H9 (cell line): Measurements from ENCODE around the gene RNF17. TPM values are rescaled to one million over a fixed set of nuclear protein-coding genes. Genes with fewer than 3 reads are reported as not detected.

ENCODE experiments used
- DNase-seq: peaks from one replicate; pipeline ENCODE4 v3.0.0-alpha.2; 2017
- H2AFZ ChIP-seq: one replicate; pipeline ENCODE4 v1.6.1; 2013; ENCODE audit warnings: mild to moderate bottlenecking, low read length, control low read depth, moderate library complexity
- H2AK5ac ChIP-seq: 2 replicates; pipeline ENCODE4 v1.6.1; 2013; ENCODE audit warnings: low read length, control low read depth, mixed read lengths; ENCODE audit not compliant: insufficient read length
- H2BK120ac ChIP-seq: one replicate; pipeline ENCODE4 v1.6.1; 2013; ENCODE audit warnings: low read depth, mild to moderate bottlenecking, low read length, control low read depth, inconsistent platforms; ENCODE audit not compliant: poor library complexity, severe bottlenecking
- H2BK12ac ChIP-seq: 2 replicates; pipeline ENCODE4 v1.6.1; 2013; ENCODE audit warnings: low read length, control low read depth, mixed read lengths, low read depth; ENCODE audit not compliant: insufficient read length
- H2BK15ac ChIP-seq: 2 replicates; pipeline ENCODE4 v1.6.1; 2013; ENCODE audit warnings: low read depth, low read length, control low read depth
- H2BK20ac ChIP-seq: one replicate; pipeline ENCODE4 v1.6.1; 2013; ENCODE audit warnings: low read depth, mild to moderate bottlenecking, low read length, control low read depth, inconsistent platforms; ENCODE audit not compliant: poor library complexity, severe bottlenecking
- H2BK5ac ChIP-seq: 2 replicates; pipeline ENCODE4 v1.6.1; 2013; ENCODE audit warnings: low read length, control low read depth, mixed read lengths; ENCODE audit not compliant: insufficient read length
- H3K14ac ChIP-seq: 2 replicates; pipeline ENCODE4 v1.6.1; 2013; ENCODE audit warnings: low read length, control low read depth; ENCODE audit not compliant: insufficient read depth
- H3K18ac ChIP-seq: 2 replicates; pipeline ENCODE4 v1.6.1; 2013; ENCODE audit warnings: low read depth, mild to moderate bottlenecking, mixed read lengths, low read length, control low read depth; ENCODE audit not compliant: insufficient read length
- H3K23ac ChIP-seq: 2 replicates; pipeline ENCODE4 v1.6.1; 2013; ENCODE audit warnings: low read length, control low read depth, mixed read lengths, low read depth; ENCODE audit not compliant: insufficient read length
- H3K23me2 ChIP-seq: 2 replicates; pipeline ENCODE4 v1.6.1; 2013; ENCODE audit warnings: low read depth, mild to moderate bottlenecking, mixed read lengths, low read length, control low read depth; ENCODE audit not compliant: insufficient read length, poor library complexity, severe bottlenecking
- H3K27ac ChIP-seq: 2 replicates; pipeline ENCODE4 v1.5.1; 2013; ENCODE audit warnings: low read length, control low read depth, mixed read lengths, low read depth; ENCODE audit not compliant: insufficient read length
- H3K27me3 ChIP-seq: 2 replicates; pipeline ENCODE4 v1.6.1; 2013; ENCODE audit warnings: low read length, control low read depth, inconsistent platforms; ENCODE audit not compliant: insufficient read depth
- H3K4ac ChIP-seq: 2 replicates; pipeline ENCODE4 v1.6.1; 2013; ENCODE audit warnings: low read depth, mild to moderate bottlenecking, control low read depth, inconsistent platforms, low read length, moderate library complexity
- H3K4me1 ChIP-seq: 2 replicates; pipeline ENCODE4 v1.6.1; 2013; ENCODE audit warnings: low read length, control low read depth, inconsistent platforms; ENCODE audit not compliant: insufficient read depth
- H3K4me2 ChIP-seq: 2 replicates; pipeline ENCODE4 v1.6.1; 2013; ENCODE audit warnings: low read length, control low read depth, mixed read lengths; ENCODE audit not compliant: insufficient read length, insufficient read depth
- H3K56ac ChIP-seq: 2 replicates; pipeline ENCODE4 v1.6.1; 2013; ENCODE audit warnings: low read depth, mild to moderate bottlenecking, mixed read lengths, low read length, control low read depth; ENCODE audit not compliant: insufficient read length
- H3K79me1 ChIP-seq: 2 replicates; pipeline ENCODE4 v1.6.1; 2013; ENCODE audit warnings: low read depth, mild to moderate bottlenecking, moderate library complexity, low read length, control low read depth, inconsistent platforms; ENCODE audit not compliant: insufficient read depth, poor library complexity, severe bottlenecking
- H3K79me2 ChIP-seq: 2 replicates; pipeline ENCODE4 v1.6.1; 2013; ENCODE audit warnings: low read length, control low read depth, inconsistent platforms; ENCODE audit not compliant: insufficient read depth
- H3K9ac ChIP-seq: 2 replicates; pipeline ENCODE4 v1.6.1; 2013; ENCODE audit warnings: low read length, control low read depth, mixed read lengths; ENCODE audit not compliant: insufficient read length; ENCODE audit errors: extremely low read depth
- H3K9me3 ChIP-seq: one replicate; pipeline ENCODE4 v1.6.1; 2013; ENCODE audit warnings: low read depth, low read length, inconsistent platforms; ENCODE audit not compliant: control insufficient read depth
- H3T11ph ChIP-seq: one replicate; pipeline ENCODE4 v1.6.1; 2013; ENCODE audit warnings: mild to moderate bottlenecking, low read length, control low read depth, inconsistent platforms
- H4K20me1 ChIP-seq: one replicate; pipeline ENCODE4 v1.6.1; 2013; ENCODE audit not compliant: control insufficient read depth, insufficient read length, insufficient read depth
- H4K5ac ChIP-seq: 2 replicates; pipeline ENCODE4 v1.6.1; 2013; ENCODE audit warnings: low read depth, mild to moderate bottlenecking, mixed read lengths, low read length, control low read depth; ENCODE audit not compliant: insufficient read length
- H4K8ac ChIP-seq: replicated peaks from 2 replicates; pipeline ENCODE4 v1.6.1; 2013; ENCODE audit warnings: low read length, control low read depth, mixed read lengths, low read depth; ENCODE audit not compliant: insufficient read length
- H4K91ac ChIP-seq: 2 replicates; pipeline ENCODE4 v1.6.1; 2013; ENCODE audit warnings: low read depth, mild to moderate bottlenecking, moderate library complexity, mixed read lengths, low read length, control low read depth; ENCODE audit not compliant: insufficient read length
- H3K27ac Mint-ChIP-seq, 3 experiments: 2 replicates in 2 of 3; 3 replicates in 1 of 3; pipeline ENCODE4 v1.8.0; 2020 to 2021; ENCODE audit warnings: mixed read lengths in 3 of 3, mild to moderate bottlenecking in 1 of 3, moderate library complexity in 1 of 3
- H3K27me3 Mint-ChIP-seq: 2 replicates; pipeline ENCODE4 v1.8.0; 2021; ENCODE audit warnings: low read depth, mild to moderate bottlenecking, moderate library complexity, mixed read lengths
- H3K36me3 Mint-ChIP-seq, 3 experiments: 2 replicates in 2 of 3; 3 replicates in 1 of 3; pipeline ENCODE4 v1.8.0; 2020 to 2021; ENCODE audit warnings: low read depth in 3 of 3, mixed read lengths in 3 of 3; ENCODE audit not compliant: insufficient read depth in 1 of 3
- H3K4me1 Mint-ChIP-seq, 2 experiments: 2 replicates each; pipeline ENCODE4 v1.8.0; 2020; ENCODE audit warnings: mixed read lengths in 2 of 2
- H3K4me3 Mint-ChIP-seq, 2 experiments: 2 replicates in 1 of 2; 3 replicates in 1 of 2; pipeline ENCODE4 v1.8.0; 2020 to 2021; ENCODE audit warnings: mild to moderate bottlenecking in 2 of 2, mixed read lengths in 2 of 2, moderate library complexity in 1 of 2
- H3K9me3 Mint-ChIP-seq, 2 experiments: 2 replicates in 1 of 2; 3 replicates in 1 of 2; pipeline ENCODE4 v1.8.0; 2020; ENCODE audit warnings: mild to moderate bottlenecking in 2 of 2, mixed read lengths in 2 of 2, moderate library complexity in 1 of 2
- WGBS: extraction: QIAGEN DNeasy Blood & Tissue Kit; methylation state at CpG from one replicate; pipeline ENCODE4 v1.1.7; 2013; ENCODE audit warnings: missing lambda C conversion rate, low lambda C conversion rate, mixed read lengths; ENCODE audit not compliant: insufficient read length; ENCODE audit errors: extremely low coverage; 5-methylcytosine and 5-hydroxymethylcytosine counted together
- total RNA-seq: library from RNA; stranded (reverse); gene quantifications from 2 replicates; pipeline ENCODE4 v1.2.1, GENCODE V29; 2021
- TF ChIP-seq, protein P1 (sequence below): fragments of 200-600 bp; sonication (generic); conservative IDR thresholded peaks from 3 replicates; pipeline ENCODE4 v1.8.0; 2021; ENCODE audit warnings: antibody characterized with exemption, mild to moderate bottlenecking

Gene RNF17
- total RNA-seq, 1 experiment from 2014 or later: not detected

DNA sequence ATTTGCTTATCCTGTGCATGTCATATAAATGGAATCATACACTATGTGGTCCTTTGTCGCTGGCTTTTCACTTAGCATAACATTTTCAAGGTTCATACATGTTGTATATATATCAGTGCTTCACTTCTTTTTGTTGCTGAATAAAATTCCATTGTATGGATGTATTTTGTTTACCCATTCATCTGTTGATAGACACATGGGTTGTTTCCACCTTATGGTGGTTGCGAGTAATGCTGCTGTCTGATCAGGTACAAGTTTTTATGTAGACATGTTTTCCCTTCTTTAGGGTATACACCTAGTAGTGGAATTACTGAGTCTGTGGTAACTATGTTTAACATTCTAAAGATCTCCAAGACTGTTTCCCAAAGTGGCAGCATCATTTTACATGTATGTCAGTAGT lies 102.5 kb downstream of the RNF17 start:
- Histone ChIP-seq H3K79me2 (no peaks in the 10 kb centered on the region), H4K20me1 (no peaks in the 10 kb centered on the region), H4K5ac (no peak overlapping the region), H3K4me1 (no peaks in the 10 kb centered on the region), H3K18ac (no peak overlapping the region), H3K9me3 (no peaks in the 10 kb centered on the region), H2BK20ac (no peak overlapping the region), H3K56ac (no peak overlapping the region), H3K27me3 (no peaks in the 10 kb centered on the region), H2AFZ (no peak overlapping the region), H2BK5ac (no peak overlapping the region), H3T11ph (no peak overlapping the region), H4K91ac (no peak overlapping the region), H3K23ac (no peak overlapping the region), H3K14ac (no peak overlapping the region), H3K4ac (no peak overlapping the region), H3K27ac (no peak overlapping the region), H2AK5ac (no peak overlapping the region), H2BK15ac (no peak overlapping the region), H3K9ac (no peak overlapping the region), H3K4me2 (no peak overlapping the region), H3K79me1 (no peaks in the 10 kb centered on the region), H2BK120ac (no peak overlapping the region), H3K23me2 (no peaks in the 10 kb centered on the region), H4K8ac (no peak overlapping the region), H2BK12ac (no peak overlapping the region)
- Mint-ChIP-seq H3K4me3 (no peak overlapping the region), H3K27me3 (no peaks in the 10 kb centered on the region), H3K4me1 (peaks cover 0 to 3% of the 10 kb centered on the region in 2 experiments; a peak in 2 of 4 replicates), H3K36me3 (no peaks in the 10 kb centered on the region), H3K27ac (no peak overlapping the region), H3K9me3 (no peaks in the 10 kb centered on the region)
- TF ChIP-seq, protein P1, sequence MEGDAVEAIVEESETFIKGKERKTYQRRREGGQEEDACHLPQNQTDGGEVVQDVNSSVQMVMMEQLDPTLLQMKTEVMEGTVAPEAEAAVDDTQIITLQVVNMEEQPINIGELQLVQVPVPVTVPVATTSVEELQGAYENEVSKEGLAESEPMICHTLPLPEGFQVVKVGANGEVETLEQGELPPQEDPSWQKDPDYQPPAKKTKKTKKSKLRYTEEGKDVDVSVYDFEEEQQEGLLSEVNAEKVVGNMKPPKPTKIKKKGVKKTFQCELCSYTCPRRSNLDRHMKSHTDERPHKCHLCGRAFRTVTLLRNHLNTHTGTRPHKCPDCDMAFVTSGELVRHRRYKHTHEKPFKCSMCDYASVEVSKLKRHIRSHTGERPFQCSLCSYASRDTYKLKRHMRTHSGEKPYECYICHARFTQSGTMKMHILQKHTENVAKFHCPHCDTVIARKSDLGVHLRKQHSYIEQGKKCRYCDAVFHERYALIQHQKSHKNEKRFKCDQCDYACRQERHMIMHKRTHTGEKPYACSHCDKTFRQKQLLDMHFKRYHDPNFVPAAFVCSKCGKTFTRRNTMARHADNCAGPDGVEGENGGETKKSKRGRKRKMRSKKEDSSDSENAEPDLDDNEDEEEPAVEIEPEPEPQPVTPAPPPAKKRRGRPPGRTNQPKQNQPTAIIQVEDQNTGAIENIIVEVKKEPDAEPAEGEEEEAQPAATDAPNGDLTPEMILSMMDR: no peak; the same call in 2 of the 3 replicates
- no CpG with 5 or more reads among the region's 2 CpGs for WGBS
- DNase-seq: no peak
